22Rv1 (cell line): ENCODE results near the gene LYL1.

Experiments
- ZFX ChIP-seq: fragments of 450-650 bp; IDR thresholded peaks from 2 replicates; pipeline ENCODE4 v1.6.1; 2017; ENCODE audit warnings: antibody characterized with exemption, borderline replicate concordance
- TF ChIP-seq, protein P1 (sequence below): fragments of 450-650 bp; IDR thresholded peaks from 2 replicates; pipeline ENCODE4 v1.5.1; 2017; ENCODE audit warnings: mild to moderate bottlenecking

DNA sequence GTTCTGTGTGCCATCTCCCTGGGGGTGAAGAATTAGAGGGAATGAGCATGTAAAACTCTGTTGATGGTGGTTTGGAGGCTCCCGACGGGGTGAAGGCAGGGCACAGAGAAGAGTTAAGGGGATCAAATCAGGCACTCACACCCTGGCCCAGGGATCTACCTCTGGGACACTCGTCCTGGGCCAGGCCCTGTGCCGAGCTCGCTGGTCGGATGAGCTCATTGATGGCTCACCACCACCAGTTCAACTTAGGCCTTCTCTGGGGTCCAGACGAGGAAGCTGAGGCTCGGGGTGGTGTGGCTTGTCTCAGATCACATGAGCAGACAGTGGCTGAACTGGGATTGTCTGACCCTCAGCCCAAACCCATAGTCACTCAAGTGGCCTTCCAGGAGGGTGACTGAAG is 17.0 kb upstream of the LYL1 start:
- TF ChIP-seq, protein P1, sequence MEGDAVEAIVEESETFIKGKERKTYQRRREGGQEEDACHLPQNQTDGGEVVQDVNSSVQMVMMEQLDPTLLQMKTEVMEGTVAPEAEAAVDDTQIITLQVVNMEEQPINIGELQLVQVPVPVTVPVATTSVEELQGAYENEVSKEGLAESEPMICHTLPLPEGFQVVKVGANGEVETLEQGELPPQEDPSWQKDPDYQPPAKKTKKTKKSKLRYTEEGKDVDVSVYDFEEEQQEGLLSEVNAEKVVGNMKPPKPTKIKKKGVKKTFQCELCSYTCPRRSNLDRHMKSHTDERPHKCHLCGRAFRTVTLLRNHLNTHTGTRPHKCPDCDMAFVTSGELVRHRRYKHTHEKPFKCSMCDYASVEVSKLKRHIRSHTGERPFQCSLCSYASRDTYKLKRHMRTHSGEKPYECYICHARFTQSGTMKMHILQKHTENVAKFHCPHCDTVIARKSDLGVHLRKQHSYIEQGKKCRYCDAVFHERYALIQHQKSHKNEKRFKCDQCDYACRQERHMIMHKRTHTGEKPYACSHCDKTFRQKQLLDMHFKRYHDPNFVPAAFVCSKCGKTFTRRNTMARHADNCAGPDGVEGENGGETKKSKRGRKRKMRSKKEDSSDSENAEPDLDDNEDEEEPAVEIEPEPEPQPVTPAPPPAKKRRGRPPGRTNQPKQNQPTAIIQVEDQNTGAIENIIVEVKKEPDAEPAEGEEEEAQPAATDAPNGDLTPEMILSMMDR, result no peak
- no peak for TF ChIP-seq ZFX
